K562 (cell line): ENCODE results near the gene PI4K2B.

Source experiments
- EP400 ChIP-seq: fragments of 450-650 bp; IDR thresholded peaks from 2 replicates; pipeline ENCODE4 v1.6.1; 2017; ENCODE audit warnings: antibody characterized with exemption, mild to moderate bottlenecking, moderate library complexity
- MEIS2 ChIP-seq: fragments of 450-650 bp; IDR thresholded peaks from 2 replicates; pipeline ENCODE4 v1.6.1; 2014; ENCODE audit warnings: mild to moderate bottlenecking; ENCODE audit not compliant: partially characterized antibody
- ZNF274 ChIP-seq: IDR thresholded peaks from 2 replicates; pipeline ENCODE4 v1.6.1; 2011; ENCODE audit warnings: low read depth, mild to moderate bottlenecking, low read length, moderate library complexity, borderline replicate concordance
- TF ChIP-seq, protein P1 (sequence below), 3 experiments: IDR thresholded peaks in 2 of 3; conservative IDR thresholded peaks in 1 of 3; 2 replicates each; pipeline ENCODE4 v1.5.1; 2011 to 2012; ENCODE audit warnings: low read length in 3 of 3, mild to moderate bottlenecking in 3 of 3, control low read depth in 2 of 3, improper control_type of control experiment in 1 of 3, inconsistent platforms in 1 of 3, low read depth in 1 of 3, mixed read lengths in 1 of 3, moderate library complexity in 1 of 3; ENCODE audit not compliant: insufficient read depth in 2 of 3

DNA sequence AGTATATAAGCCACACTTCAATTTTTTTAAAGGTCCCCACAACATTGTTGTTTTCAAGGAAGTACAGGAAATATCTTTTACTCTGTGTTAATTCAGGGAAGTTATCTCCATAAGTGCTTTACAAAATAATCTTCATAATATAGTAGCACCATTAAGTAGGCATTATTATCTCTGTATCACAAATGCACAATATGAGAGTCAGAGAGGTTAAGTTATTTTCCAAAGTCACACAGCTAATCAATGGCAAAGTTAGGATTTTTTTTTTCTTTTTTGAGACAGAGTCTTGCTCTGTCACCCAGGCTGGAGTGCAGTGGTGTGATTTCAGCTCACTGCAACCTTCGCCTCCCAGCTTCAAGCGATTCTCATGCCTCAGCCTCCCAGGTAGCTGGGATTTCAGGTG lies 35.1 kb upstream of the PI4K2B start:
- TF ChIP-seq ZNF274 (no peak), MEIS2 (no peak), EP400 (no peak)
- TF ChIP-seq, protein P1, sequence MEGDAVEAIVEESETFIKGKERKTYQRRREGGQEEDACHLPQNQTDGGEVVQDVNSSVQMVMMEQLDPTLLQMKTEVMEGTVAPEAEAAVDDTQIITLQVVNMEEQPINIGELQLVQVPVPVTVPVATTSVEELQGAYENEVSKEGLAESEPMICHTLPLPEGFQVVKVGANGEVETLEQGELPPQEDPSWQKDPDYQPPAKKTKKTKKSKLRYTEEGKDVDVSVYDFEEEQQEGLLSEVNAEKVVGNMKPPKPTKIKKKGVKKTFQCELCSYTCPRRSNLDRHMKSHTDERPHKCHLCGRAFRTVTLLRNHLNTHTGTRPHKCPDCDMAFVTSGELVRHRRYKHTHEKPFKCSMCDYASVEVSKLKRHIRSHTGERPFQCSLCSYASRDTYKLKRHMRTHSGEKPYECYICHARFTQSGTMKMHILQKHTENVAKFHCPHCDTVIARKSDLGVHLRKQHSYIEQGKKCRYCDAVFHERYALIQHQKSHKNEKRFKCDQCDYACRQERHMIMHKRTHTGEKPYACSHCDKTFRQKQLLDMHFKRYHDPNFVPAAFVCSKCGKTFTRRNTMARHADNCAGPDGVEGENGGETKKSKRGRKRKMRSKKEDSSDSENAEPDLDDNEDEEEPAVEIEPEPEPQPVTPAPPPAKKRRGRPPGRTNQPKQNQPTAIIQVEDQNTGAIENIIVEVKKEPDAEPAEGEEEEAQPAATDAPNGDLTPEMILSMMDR (IDR thresholded peaks at IDR 0.05 in 2 of 3, conservative IDR thresholded peaks at IDR 0.05 in 1 of 3; ENCODE audit: insufficient read depth in 2 of 3, low read depth in 1 of 3, low read length in 3 of 3) = no peak
